Lower leg skin (tissue), 4 donors: ENCODE measurements around the gene GATA5. TPM values are rescaled to one million over a fixed set of nuclear protein-coding genes. Genes with fewer than 3 reads are reported as not detected.

Experiments used
- DNase-seq, 2 donors: peaks; one replicate each; pipeline ENCODE4 v3.0.0-alpha.2; 2019; ENCODE audit warnings: low spot score in 2 of 2
- H3K4me3 ChIP-seq: fragments of 200-600 bp; sonication (generic); 2 replicates; pipeline ENCODE4 v1.5.1; 2017; ENCODE audit warnings: mild to moderate bottlenecking, low read depth; ENCODE audit not compliant: poor library complexity, severe bottlenecking
- POLR2A ChIP-seq, 2 donors: fragments of 450-650 bp; IDR thresholded peaks; one replicate each; pipeline ENCODE4 v1.6.1; 2016 to 2017; ENCODE audit warnings: antibody characterized with exemption in 2 of 2, mild to moderate bottlenecking in 1 of 2, moderate library complexity in 1 of 2
- WGBS, 2 donors: methylation state at CpG; one replicate each; pipeline ENCODE4 v1.1.5; 2018; 5-methylcytosine and 5-hydroxymethylcytosine counted together
- intact Hi-C: fragments of 100-400 bp; cut with DNase I; formaldehyde crosslinking; loops from one replicate; pipeline ENCODE4 v1.15.0; 2023; ENCODE audit warnings: low total_unique reads
- total RNA-seq, 4 donors: library from RNA; depleted of rRNA; stranded (reverse); fragments of >200 nt; gene quantifications; one replicate each; pipeline ENCODE4 v1.1.0, GENCODE V29; 2016
- TF ChIP-seq, protein P1 (sequence below), 3 donors: fragments of 450-650 bp; IDR thresholded peaks; one replicate each; pipeline ENCODE4 v1.5.1; 2016; ENCODE audit warnings: antibody characterized with exemption in 3 of 3, mild to moderate bottlenecking in 3 of 3, moderate library complexity in 2 of 3

GATA5 gene
- total RNA-seq, 4 donors from 2014 or later: 1.1 to 2.4 (median 1.6) TPM; not detected in 1

- TF ChIP-seq, protein P1, sequence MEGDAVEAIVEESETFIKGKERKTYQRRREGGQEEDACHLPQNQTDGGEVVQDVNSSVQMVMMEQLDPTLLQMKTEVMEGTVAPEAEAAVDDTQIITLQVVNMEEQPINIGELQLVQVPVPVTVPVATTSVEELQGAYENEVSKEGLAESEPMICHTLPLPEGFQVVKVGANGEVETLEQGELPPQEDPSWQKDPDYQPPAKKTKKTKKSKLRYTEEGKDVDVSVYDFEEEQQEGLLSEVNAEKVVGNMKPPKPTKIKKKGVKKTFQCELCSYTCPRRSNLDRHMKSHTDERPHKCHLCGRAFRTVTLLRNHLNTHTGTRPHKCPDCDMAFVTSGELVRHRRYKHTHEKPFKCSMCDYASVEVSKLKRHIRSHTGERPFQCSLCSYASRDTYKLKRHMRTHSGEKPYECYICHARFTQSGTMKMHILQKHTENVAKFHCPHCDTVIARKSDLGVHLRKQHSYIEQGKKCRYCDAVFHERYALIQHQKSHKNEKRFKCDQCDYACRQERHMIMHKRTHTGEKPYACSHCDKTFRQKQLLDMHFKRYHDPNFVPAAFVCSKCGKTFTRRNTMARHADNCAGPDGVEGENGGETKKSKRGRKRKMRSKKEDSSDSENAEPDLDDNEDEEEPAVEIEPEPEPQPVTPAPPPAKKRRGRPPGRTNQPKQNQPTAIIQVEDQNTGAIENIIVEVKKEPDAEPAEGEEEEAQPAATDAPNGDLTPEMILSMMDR (IDR thresholded peaks at IDR 0.05): no peak
- no peak for TF ChIP-seq POLR2A (IDR thresholded peaks at IDR 0.05)
- no peak overlapping the region for H3K4me3 ChIP-seq
- intact Hi-C loops: no loop called here
- WGBS, 2 donors: 73 to 76% methylated on average over 5 of the region's 5 CpGs
- no peak for DNase-seq
These were observed 36.6 kb downstream of the GATA5 start for GRCh38 chr20:62439218-62439617.

DNA sequence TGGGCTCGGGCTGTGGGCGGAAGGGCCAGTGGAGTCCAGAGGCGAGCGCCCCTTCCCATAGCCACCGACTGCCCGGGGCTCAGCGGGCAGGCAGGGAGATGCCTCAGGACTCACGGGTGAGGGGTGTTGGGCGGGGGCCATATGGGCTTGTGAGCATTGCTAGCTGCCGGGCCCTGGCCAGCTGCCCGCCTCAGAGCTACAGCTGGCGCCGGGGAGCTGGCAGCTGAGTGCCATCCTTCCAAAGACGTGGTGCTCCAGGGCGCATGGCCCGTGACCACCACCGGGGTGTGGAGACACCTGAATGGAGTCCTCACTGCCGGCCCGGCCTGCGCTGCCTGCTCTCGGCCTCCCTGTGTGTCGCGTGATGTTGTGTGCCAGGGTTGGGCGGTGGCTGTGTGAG lies 37.9 kb downstream of the GATA5 start:
- no peak overlapping the region for H3K4me3 ChIP-seq
- DNase-seq: no peak
- intact Hi-C loops: no loop called here
- 48 to 53% methylated on average over 8 to 15 of the region's 24 CpGs for WGBS, 2 donors
- TF ChIP-seq, protein P1 (IDR thresholded peaks at IDR 0.05): no peak
- no peak for TF ChIP-seq POLR2A (IDR thresholded peaks at IDR 0.05)

DNA sequence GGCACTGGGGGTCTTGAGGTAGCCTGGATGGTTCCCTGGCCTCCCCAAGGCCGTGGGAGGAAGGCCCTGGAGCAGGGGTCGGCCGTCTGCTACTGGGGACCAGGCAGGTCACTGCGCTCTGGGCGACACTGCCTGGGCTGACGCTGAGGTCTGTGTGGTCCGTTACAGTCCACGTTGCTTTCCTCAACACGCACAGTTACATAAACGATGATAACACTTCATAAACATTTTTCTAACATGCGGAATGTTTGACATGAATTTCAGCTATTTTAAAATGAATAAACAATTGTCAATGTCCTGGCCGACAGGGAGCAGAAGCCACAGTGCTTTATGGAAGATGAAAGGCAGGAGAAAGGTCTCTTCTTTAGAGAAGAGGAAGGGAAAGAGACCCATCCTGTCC lies 38.3 kb downstream of the GATA5 start:
- WGBS, 2 donors: 82% methylated on average over 10 to 12 of the region's 12 CpGs

DNA sequence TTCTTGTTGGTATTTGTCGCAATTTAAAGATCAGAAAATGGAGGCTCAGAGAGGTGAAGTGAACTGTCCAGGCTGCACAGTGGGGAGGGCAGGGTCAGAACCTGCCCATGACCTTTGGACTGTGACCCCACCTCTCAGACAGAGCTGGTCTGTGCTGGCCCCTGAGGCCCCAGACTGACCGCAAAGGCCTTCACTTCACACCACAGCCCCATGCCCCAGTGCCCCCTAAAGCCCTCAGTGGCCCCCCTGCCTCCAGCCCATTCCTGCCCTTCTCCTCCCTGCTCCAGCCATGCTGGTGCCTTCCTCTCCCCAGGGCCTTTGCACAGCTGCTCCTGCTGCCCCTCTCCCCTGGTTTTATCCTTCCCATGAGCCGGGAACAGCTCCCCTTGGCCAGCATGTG lies 39.1 kb downstream of the GATA5 start:
- intact Hi-C loops: no loop called here
- 93% methylated on average over 3 of the region's 3 CpGs for WGBS, 2 donors
- TF ChIP-seq, protein P1 (IDR thresholded peaks at IDR 0.05): no peak
- TF ChIP-seq POLR2A (IDR thresholded peaks at IDR 0.05): no peak
- H3K4me3 ChIP-seq: no peak overlapping the region
- no peak for DNase-seq

More for the DNA sequence above, 38.3 kb downstream of the GATA5 start:
- no peak overlapping the region for H3K4me3 ChIP-seq
- intact Hi-C loops: no loop called here
- DNase-seq: no peak
- TF ChIP-seq, protein P1 (IDR thresholded peaks at IDR 0.05): no peak
- no peak for TF ChIP-seq POLR2A (IDR thresholded peaks at IDR 0.05)

DNA sequence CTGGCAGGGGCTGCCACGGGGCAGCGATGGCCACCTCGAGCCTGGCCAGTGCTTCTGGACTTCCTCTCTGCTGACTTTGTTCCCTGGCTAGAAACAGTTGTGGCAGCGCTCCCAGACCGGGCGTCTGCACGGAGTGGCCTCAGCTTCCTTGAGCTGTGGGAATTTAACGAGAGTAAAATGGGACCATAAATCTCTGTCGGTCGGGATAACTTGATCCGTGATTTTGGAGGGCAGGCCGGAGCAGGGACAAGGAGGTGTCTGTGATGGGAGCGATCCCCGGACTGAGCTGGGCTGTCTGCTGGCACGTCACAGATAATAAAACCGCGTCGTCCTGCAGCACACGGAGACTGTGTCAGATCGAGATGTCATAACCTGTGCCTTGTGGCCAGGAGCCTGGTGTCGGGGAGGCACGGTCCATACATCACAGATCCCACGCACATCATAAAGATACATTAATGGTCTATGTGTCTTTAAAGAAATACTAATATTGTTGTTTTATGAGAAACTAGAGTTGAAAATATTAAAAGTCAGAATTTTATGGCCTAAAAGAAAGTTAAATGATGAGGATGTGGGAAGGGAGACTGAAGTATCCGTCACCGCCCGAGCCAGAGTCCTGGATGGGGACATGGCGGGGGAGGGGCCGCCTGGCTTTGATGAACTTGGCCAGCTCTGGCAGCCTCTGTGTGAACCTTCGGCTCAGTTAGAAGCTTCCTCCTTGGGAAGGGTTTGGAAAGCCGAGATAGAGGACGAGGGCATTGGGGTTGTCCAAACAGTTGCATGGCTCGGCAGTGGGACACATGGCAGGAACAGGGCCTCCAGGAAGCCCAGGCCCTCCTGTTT lies 41.9 kb downstream of the GATA5 start:
- H3K4me3 ChIP-seq: no peak overlapping the region

More for the DNA sequence above, 41.9 kb downstream of the GATA5 start:
- TF ChIP-seq, protein P1 (IDR thresholded peaks at IDR 0.05): no peak
- TF ChIP-seq POLR2A (IDR thresholded peaks at IDR 0.05): no peak
- 34 to 49% methylated on average over 32 of the region's 32 CpGs for WGBS, 2 donors
- intact Hi-C loops: no loop called here
- DNase-seq: no peak
